HG03045 (cell line): ENCODE results near the gene AKT1S1.

Experiments
- ATAC-seq: cut with Tn5 transposase; IDR thresholded peaks from one replicate; pipeline ENCODE4 v1.9.1; 2021; ENCODE audit warnings: mild to moderate bottlenecking, moderate library complexity; ENCODE audit not compliant: unreplicated experiment

The AKT1S1 gene

GRCh38 chr19:49856574-49857021 lies 20.6 kb downstream of the AKT1S1 start:
- no peak for ATAC-seq

- ATAC-seq, result no peak
Measured at GRCh38 chr19:49855676-49856573, 21.2 kb downstream of the AKT1S1 start.

- no peak for ATAC-seq
Measured at GRCh38 chr19:49855277-49855675, 21.9 kb downstream of the AKT1S1 start.

GRCh38 chr19:49854378-49855263 lies 22.5 kb downstream of the AKT1S1 start:
- no peak for ATAC-seq

GRCh38 chr19:49853852-49854377 lies 23.2 kb downstream of the AKT1S1 start:
- no peak for ATAC-seq

- ATAC-seq, result no peak
Measured at GRCh38 chr19:49852631-49853126, 24.5 kb downstream of the AKT1S1 start.

GRCh38 chr19:49851456-49852259 lies 25.5 kb downstream of the AKT1S1 start:
- peak; percentile 11 for ATAC-seq

- ATAC-seq, result peak; percentile 72
Measured at GRCh38 chr19:49850487-49851342, 26.4 kb downstream of the AKT1S1 start, which contains the start of gene PTOV1. Gene PTOV1, plus strand, starts transcription at chr19:49851159.

- no peak for ATAC-seq
Measured at GRCh38 chr19:49850221-49850486, 27.0 kb downstream of the AKT1S1 start.

- no peak for ATAC-seq
Measured at GRCh38 chr19:49849433-49850220, 27.5 kb downstream of the AKT1S1 start.

- ATAC-seq, result no peak
Measured at GRCh38 chr19:49848938-49849337, 28.2 kb downstream of the AKT1S1 start.

GRCh38 chr19:49847731-49848696 lies 29.1 kb downstream of the AKT1S1 start:
- ATAC-seq, result no peak

GRCh38 chr19:49846408-49846807 lies 30.7 kb downstream of the AKT1S1 start:
- ATAC-seq, result no peak

GRCh38 chr19:49845414-49845813 lies 31.7 kb downstream of the AKT1S1 start:
- ATAC-seq, result no peak

- no peak for ATAC-seq
Measured at GRCh38 chr19:49844138-49845095, 32.7 kb downstream of the AKT1S1 start.

- no peak for ATAC-seq
Measured at GRCh38 chr19:49843265-49843664, 33.9 kb downstream of the AKT1S1 start.
